Omental fat pad (tissue), 4 donors: ENCODE measurements around the gene AP1S1. TPM values are rescaled to one million over a fixed set of nuclear protein-coding genes. Genes with fewer than 3 reads are reported as not detected.
A peak's percentile ranks its signal among the peaks of the same experiment; 100 is the strongest.
"Not testable (repeated sequence)": the region's sequence is repeated elsewhere in the genome, so short reads cannot be mapped to it uniquely, and the experiment has no call there.

Experiments
- ATAC-seq: fragments of 150-250 bp; one replicate; pipeline ENCODE4 v1.9.1; 2016; ENCODE audit warnings: mild to moderate bottlenecking, moderate library complexity; ENCODE audit not compliant: low FRiP score
- DNase-seq: peaks from one replicate; pipeline ENCODE4 v3.0.0-alpha.2; 2019; ENCODE audit warnings: low spot score
- CTCF ChIP-seq, 3 donors: fragments of 450-650 bp; IDR thresholded peaks; one replicate each; pipeline ENCODE4 v1.5.1; 2016 to 2017; ENCODE audit warnings: antibody characterized with exemption in 3 of 3, mild to moderate bottlenecking in 3 of 3, moderate library complexity in 2 of 3
- total RNA-seq, 4 donors: library from RNA; depleted of rRNA; stranded (reverse); fragments of >200 nt; gene quantifications; one replicate each; pipeline ENCODE4 v1.1.0, GENCODE V29; 2016

Gene AP1S1
- total RNA-seq, 4 donors from 2014 or later: 30.7 to 52.3 (median 36.4) TPM

GRCh38 chr7:101119876-101120275 is 34.4 kb upstream of the AP1S1 start:
- no peak for TF ChIP-seq CTCF (IDR thresholded peaks at IDR 0.05)
- no peak for DNase-seq
- ATAC-seq: no peak

GRCh38 chr7:101120315-101120714 is 34.0 kb upstream of the AP1S1 start:
- no peak for DNase-seq
- no peak for ATAC-seq
- no peak for TF ChIP-seq CTCF (IDR thresholded peaks at IDR 0.05)

- not testable (repeated sequence) for ATAC-seq, DNase-seq
Measured at GRCh38 chr7:101121631-101121990, 32.7 kb upstream of the AP1S1 start.

GRCh38 chr7:101121991-101122932 is 32.0 kb upstream of the AP1S1 start:
- DNase-seq: peak; percentile 67
- no peak for TF ChIP-seq CTCF (IDR thresholded peaks at IDR 0.05)
- ATAC-seq: peak; percentile 81

GRCh38 chr7:101122933-101123702 is 31.2 kb upstream of the AP1S1 start:
- no peak for ATAC-seq
- no peak for TF ChIP-seq CTCF (IDR thresholded peaks at IDR 0.05)
- no peak for DNase-seq

- DNase-seq (no peak), ATAC-seq (no peak)
- TF ChIP-seq CTCF (IDR thresholded peaks at IDR 0.05): no peak
Measured at GRCh38 chr7:101123703-101124068, 30.6 kb upstream of the AP1S1 start.

- no peak for TF ChIP-seq CTCF (IDR thresholded peaks at IDR 0.05)
- no peak for ATAC-seq
- no peak for DNase-seq
Measured at GRCh38 chr7:101124376-101125056, 29.8 kb upstream of the AP1S1 start.
